ENCODE measurements around the gene VPREB3. TPM values are rescaled to one million over a fixed set of nuclear protein-coding genes. Genes with fewer than 3 reads are reported as not detected.

Gene VPREB3
- total RNA-seq, 2 donors from 2014 or later, result not detected

- intact Hi-C loops (cut with DNase I), result no loop called here
- TF ChIP-seq, protein P1, sequence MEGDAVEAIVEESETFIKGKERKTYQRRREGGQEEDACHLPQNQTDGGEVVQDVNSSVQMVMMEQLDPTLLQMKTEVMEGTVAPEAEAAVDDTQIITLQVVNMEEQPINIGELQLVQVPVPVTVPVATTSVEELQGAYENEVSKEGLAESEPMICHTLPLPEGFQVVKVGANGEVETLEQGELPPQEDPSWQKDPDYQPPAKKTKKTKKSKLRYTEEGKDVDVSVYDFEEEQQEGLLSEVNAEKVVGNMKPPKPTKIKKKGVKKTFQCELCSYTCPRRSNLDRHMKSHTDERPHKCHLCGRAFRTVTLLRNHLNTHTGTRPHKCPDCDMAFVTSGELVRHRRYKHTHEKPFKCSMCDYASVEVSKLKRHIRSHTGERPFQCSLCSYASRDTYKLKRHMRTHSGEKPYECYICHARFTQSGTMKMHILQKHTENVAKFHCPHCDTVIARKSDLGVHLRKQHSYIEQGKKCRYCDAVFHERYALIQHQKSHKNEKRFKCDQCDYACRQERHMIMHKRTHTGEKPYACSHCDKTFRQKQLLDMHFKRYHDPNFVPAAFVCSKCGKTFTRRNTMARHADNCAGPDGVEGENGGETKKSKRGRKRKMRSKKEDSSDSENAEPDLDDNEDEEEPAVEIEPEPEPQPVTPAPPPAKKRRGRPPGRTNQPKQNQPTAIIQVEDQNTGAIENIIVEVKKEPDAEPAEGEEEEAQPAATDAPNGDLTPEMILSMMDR (IDR thresholded peaks at IDR 0.05), result no peak
- TF ChIP-seq POLR2A (IDR thresholded peaks at IDR 0.05) (no peak), POLR2AphosphoS5 (IDR thresholded peaks at IDR 0.05) (no peak)
- H3K4me1 ChIP-seq (replicated peaks), result peaks cover 2% of the 10 kb centered on the region
- no peaks in the 10 kb centered on the region for H3K27me3 ChIP-seq (replicated peaks; ENCODE audit: insufficient read depth)
- no peak overlapping the region for H3K4me3 ChIP-seq
- no peak overlapping the region for H3K27ac ChIP-seq
- no peaks in the 10 kb centered on the region for H3K36me3 ChIP-seq
- WGBS, result 60% methylated on average over 6 of the region's 6 CpGs
- DNase-seq (ENCODE audit: low spot score), result no peak
- no peaks in the 10 kb centered on the region for H3K9me3 ChIP-seq
Observed at GRCh38 chr22:23754980-23755636, 883 bp upstream of the VPREB3 start.

DNA sequence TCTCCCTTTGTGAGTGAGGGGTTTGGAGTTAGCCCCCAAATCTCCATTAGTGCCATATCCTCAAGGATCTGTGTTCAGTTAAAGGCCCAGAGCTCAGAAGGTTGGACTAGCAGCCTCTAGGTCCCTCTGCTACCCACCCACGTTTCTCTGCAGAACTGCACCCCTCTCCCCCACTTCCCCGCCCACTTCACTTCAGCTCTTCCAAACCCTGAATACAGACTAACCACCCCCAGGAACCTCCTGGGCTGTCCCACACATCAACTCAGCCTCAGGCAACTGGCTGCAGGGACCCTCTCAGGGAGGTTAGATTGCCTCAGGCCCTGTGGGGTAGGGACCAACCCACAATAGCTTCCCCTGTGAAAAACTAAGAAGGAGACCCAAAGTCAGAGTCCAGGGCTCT lies 840 bp downstream of the VPREB3 start:
- H3K4me1 ChIP-seq (replicated peaks), result peaks cover 2% of the 10 kb centered on the region
- intact Hi-C loops (cut with DNase I), result no loop called here
- WGBS, result 82% methylated on average over 2 of the region's 2 CpGs

DNA sequence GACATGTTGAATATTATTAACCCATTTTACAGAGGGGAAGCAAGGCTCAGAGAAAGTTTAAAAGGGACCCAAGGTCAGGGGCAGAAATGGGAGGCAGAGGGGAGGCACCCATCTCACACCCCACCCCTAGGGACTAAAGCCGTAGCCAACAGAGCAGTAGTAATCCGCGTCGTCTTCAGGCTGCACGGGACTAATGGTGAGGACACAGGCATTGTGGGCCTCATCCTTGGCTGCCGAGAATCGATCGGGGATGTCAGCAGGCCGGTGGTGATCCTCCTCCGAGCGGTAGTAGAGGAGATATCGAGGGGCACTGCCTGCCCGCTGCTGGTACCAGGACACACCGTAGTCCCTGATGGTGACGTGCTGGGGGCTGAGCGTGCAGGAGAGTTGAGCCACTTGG lies 1.5 kb downstream of the VPREB3 start:
- no peak for DNase-seq (ENCODE audit: low spot score)
- no peak overlapping the region for H3K27ac ChIP-seq
- no peak overlapping the region for H3K4me3 ChIP-seq
- TF ChIP-seq, protein P1 (IDR thresholded peaks at IDR 0.05), result no peak
- TF ChIP-seq POLR2A (IDR thresholded peaks at IDR 0.05), result no peak
- H3K27me3 ChIP-seq (replicated peaks; ENCODE audit: insufficient read depth), result no peaks in the 10 kb centered on the region
- intact Hi-C loops (cut with DNase I), result no loop called here
- peaks cover 2% of the 10 kb centered on the region for H3K4me1 ChIP-seq (replicated peaks)
- no peaks in the 10 kb centered on the region for H3K9me3 ChIP-seq
- 95% methylated on average over 16 of the region's 16 CpGs for WGBS
- no peaks in the 10 kb centered on the region for H3K36me3 ChIP-seq

More for the DNA sequence above, 840 bp downstream of the VPREB3 start:
- TF ChIP-seq, protein P1 (IDR thresholded peaks at IDR 0.05), result no peak
- TF ChIP-seq POLR2AphosphoS5 (IDR thresholded peaks at IDR 0.05) (no peak), POLR2A (IDR thresholded peaks at IDR 0.05) (no peak)
- no peak for DNase-seq (ENCODE audit: low spot score)
- H3K4me3 ChIP-seq, result no peak overlapping the region
- H3K27me3 ChIP-seq (replicated peaks; ENCODE audit: insufficient read depth), result no peaks in the 10 kb centered on the region
- no peak overlapping the region for H3K27ac ChIP-seq
- no peaks in the 10 kb centered on the region for H3K36me3 ChIP-seq
- no peaks in the 10 kb centered on the region for H3K9me3 ChIP-seq

DNA sequence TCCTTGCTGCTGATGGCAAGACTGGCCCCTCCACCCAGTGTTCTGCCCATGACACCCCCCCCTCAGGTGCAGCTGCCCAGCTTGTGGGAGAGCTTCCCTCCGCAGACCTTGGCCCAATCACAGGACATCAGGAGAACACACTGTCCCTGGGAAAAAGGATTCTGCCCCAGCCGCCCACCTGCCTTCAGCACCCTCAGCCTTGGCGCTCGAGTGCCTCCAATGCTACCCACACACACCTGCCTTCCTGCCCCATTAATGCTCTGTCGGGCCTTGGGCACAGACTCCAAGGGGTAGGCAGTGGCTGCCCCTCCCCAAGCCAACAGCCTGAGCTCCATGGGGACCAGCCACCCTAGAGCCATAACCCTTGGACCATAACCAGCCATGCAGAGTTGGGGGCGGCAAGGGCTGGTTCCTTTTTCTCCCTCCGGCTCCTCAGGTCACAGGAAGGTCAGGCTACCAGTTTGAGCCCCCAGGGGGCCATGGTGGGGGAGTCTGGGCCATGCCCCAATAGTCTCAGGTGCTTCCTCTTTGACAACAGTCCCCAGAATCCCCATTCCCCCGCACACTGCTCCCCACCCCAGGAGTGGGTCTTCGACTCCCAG lies 2.0 kb downstream of the VPREB3 start:
- DNase-seq (ENCODE audit: low spot score), result no peak
- intact Hi-C loops (cut with DNase I), result no loop called here
- H3K27me3 ChIP-seq (replicated peaks; ENCODE audit: insufficient read depth), result no peaks in the 10 kb centered on the region
- no peak overlapping the region for H3K27ac ChIP-seq
- H3K4me3 ChIP-seq, result no peak overlapping the region
- no peaks in the 10 kb centered on the region for H3K36me3 ChIP-seq
- 83% methylated on average over 9 of the region's 9 CpGs for WGBS
- H3K4me1 ChIP-seq (replicated peaks), result peaks cover 2% of the 10 kb centered on the region
- TF ChIP-seq POLR2A (IDR thresholded peaks at IDR 0.05) (no peak), POLR2AphosphoS5 (IDR thresholded peaks at IDR 0.05) (no peak)
- no peaks in the 10 kb centered on the region for H3K9me3 ChIP-seq

- peaks cover 2% of the 10 kb centered on the region for H3K4me1 ChIP-seq (replicated peaks)
- WGBS, result 17% methylated on average over 22 of the region's 22 CpGs
Observed at GRCh38 chr22:23751441-23751996, 2.7 kb downstream of the VPREB3 start.

More at GRCh38 chr22:23751441-23751996, 2.7 kb downstream of the VPREB3 start:
- DNase-seq (ENCODE audit: low spot score), result no peak
- H3K36me3 ChIP-seq, result no peaks in the 10 kb centered on the region
- peak overlapping the region; percentile 66 to 80 for H3K4me3 ChIP-seq
- intact Hi-C loops (cut with DNase I), result no loop called here
- H3K27me3 ChIP-seq (replicated peaks; ENCODE audit: insufficient read depth), result no peaks in the 10 kb centered on the region
- TF ChIP-seq POLR2A (IDR thresholded peaks at IDR 0.05), result no peak
- TF ChIP-seq, protein P1 (IDR thresholded peaks at IDR 0.05), result no peak
- TF ChIP-seq POLR2AphosphoS5 (IDR thresholded peaks at IDR 0.05), result no peak
- peak overlapping the region; percentile 90 to 92 for H3K27ac ChIP-seq
- no peaks in the 10 kb centered on the region for H3K9me3 ChIP-seq
